T follicular helper cell (primary cell): Measurements from ENCODE around the gene CHD2.

Experiments used
- DNase-seq: peaks from one replicate; pipeline ENCODE4 v3.0.0-alpha.2; 2020; ENCODE audit warnings: low read depth

Gene CHD2

GRCh38 chr15:92932946-92933649 lies 33.0 kb downstream of the CHD2 start:
- no peak for DNase-seq

- DNase-seq: no peak
These were observed 33.7 kb downstream of the CHD2 start for GRCh38 chr15:92933831-92934230.

DNA sequence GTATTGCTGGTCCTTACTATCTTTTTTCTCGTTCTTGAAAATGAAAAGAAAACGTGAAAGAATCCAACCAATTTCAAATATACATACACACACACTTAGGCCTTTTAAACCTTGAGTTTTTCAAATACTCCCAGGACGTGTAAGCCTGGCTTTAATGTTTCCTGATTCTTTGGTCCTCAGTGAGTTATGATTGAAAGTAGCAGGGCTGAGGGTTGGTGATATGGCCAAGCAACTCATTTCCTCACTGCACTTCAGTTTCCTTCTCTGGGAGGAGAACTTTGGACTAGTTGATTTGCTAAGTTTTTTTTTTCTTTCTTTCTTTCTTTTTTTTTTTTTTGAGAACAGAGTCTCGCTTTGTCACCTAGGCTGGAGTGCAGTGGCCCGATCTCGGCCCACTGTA lies 34.6 kb downstream of the CHD2 start:
- no peak for DNase-seq

DNA sequence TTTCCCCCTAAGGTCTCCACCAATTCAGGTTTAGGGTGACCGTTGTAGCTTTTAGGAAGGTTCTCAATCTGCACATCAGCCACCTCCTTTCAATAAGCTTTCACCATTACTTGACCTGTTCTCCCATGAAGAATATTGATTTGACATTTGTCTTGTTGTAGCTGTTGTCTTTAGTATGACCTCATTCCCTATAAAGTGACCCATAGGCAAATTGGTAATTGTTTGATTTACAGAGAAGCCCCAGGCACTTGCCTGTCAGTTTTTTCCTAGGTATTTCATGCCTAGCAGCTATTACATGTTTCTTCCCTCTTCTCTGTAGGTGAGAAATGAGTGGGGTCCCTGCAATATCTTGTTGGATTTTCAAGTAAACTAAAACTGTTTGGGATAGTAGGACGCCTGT lies 36.0 kb downstream of the CHD2 start:
- DNase-seq: no peak

GRCh38 chr15:92936693-92937092 lies 36.6 kb downstream of the CHD2 start:
- DNase-seq: no peak

DNA sequence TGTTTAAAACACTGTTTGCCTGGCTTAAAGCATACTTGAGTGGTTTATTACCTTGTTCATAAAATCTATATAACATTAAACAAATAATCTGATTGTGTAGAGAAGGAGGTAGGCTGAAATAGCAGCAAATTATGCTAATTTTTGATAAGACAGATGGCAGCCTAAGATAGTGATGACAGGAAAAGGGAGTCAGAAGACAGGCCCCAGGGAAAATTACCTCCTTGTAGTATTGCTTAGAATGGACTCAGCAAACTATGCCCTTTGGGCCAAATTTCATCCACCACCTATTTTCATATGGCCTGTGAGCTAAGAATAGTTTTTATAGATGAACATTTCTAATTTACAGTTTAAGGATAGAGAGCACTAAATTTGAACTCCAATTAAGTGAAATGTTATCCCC lies 37.8 kb downstream of the CHD2 start:
- no peak for DNase-seq

GRCh38 chr15:92938387-92938786 lies 38.3 kb downstream of the CHD2 start:
- no peak for DNase-seq

DNA sequence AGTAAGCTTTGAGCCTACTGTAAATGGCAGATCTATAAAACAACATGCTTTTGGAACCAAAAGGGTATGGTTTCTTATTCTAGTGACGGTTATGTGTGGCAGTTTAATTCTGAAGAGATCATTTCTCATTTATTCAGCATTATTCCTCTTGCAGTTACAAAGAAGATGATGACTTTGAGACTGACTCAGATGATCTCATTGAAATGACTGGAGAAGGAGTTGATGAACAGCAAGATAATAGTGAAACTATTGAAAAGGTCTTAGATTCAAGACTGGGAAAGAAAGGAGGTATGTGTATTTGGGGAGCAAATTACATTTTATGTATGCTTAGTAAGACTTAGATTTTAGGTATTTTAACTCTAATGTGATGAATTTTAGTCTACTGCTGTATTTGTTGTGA lies 41.5 kb downstream of the CHD2 start:
- DNase-seq: no peak

DNA sequence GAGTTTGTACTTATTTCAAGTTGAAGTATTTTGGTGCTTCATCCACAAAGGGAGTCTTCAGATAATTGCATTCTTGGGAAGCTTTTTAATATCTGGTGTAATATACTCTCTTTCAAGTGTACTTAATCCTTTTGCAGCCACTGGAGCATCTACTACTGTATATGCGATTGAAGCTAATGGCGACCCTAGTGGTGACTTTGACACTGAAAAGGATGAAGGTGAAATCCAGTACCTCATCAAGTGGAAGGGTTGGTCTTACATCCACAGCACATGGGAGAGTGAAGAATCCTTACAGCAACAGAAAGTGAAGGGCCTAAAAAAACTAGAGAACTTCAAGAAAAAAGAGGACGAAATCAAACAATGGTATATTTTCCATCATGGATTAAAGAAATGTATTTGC lies 42.6 kb downstream of the CHD2 start:
- no peak for DNase-seq

- DNase-seq: no peak
These were observed 43.5 kb downstream of the CHD2 start for GRCh38 chr15:92943581-92943980.

DNA sequence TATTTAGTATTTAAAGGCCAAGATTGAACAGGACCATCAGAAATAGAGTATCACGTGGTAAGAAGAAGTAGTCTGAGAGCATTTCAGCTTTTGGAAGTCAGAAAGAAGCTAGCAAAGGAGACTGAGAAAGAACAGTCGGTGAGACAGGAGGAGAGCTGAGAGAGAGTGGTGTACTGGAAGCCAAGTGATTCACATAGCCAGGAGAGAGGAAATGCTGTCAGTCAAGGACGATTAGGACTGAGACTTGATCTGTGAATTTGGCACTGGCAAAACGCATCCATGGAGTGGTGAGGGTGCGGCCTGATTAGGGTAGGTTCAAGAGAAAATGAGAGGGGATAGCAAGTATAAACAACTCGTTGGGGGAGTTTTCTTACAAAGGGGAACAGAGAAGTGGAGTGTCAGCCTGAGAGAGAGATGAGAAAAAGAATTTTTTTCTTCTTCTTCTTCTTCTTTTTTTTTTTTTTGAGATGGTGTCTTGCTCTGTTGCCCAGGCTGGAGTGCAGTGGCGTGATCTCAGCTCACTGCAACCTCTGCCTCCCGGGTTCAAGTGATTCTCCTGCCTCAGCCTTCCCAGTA lies 44.9 kb downstream of the CHD2 start:
- DNase-seq: no peak

DNA sequence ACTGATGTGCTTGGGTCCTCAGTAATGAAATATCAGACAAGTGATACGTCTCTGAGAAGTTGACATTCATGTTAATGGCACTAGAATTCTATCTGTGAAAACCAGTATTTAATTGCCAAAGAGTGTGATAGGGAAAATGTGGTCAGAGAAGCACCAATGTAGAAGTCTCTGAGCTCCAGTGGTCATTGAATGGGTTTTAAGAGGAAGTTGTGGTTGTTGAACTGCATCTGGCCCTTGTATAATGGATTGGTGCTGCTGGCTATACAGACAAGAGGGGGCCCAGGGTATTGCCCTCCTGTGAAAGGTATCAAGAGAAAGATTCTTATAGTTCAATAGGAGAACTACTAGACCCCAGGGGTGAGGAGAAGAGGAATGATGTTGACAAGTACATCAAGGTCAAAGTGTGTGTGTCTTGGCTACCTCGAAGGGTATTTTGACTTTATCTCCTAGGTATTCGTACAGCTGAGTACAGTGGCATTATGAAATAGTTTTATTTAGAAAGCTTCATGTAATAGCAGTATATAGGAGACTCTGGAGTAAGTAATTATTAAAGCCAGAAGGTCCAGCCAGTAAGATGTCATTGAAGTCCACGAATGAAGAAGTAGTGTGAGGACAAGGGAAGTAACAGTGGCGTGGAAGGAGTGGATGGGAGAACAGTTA lies 47.1 kb downstream of the CHD2 start:
- no peak for DNase-seq

GRCh38 chr15:92949604-92950249 lies 49.6 kb downstream of the CHD2 start:
- DNase-seq: no peak

- DNase-seq: no peak
These were observed 51.8 kb downstream of the CHD2 start for GRCh38 chr15:92951800-92952457.

GRCh38 chr15:92952458-92952850 lies 52.3 kb downstream of the CHD2 start:
- DNase-seq: no peak

- DNase-seq: no peak
These were observed 53.4 kb downstream of the CHD2 start for GRCh38 chr15:92953566-92953965.

DNA sequence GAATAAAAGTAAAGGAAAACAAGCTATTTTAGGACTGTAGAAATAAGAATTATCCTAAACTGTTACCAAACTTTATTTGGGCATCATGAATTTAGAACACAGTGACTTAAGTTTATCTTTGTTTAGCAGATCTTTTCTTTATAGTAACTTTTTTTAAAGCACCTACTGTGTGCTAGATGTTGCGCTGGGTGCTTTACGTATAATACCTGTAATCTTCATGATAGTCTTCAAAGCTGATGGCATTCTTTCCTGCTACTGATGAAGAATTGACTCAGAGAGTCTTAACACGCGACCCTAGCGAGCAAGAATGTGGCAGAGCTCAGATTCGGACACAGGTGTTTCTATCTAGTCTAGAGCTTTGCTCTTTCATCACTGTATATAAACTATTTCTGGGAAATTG lies 53.9 kb downstream of the CHD2 start:
- DNase-seq: no peak

GRCh38 chr15:92954578-92954977 lies 54.5 kb downstream of the CHD2 start:
- DNase-seq: no peak

DNA sequence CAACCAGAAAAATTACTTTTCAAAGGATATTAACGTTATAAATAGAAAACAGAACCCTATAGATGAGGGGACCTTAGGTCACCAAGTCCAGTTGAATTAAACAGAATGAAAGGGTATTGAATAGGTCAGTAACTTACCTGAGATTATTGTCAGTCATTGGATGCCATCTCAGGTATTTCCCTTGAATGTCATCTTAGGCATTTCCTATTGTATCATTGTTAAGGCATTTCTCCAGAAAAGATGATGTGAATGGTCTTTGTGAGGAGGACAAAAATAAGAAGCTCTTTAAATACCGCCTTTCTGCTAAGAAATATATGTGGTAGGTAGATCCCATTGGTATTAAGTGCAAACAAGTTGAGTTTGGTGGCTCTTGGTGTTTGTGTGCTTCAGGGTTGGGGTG lies 55.6 kb downstream of the CHD2 start:
- DNase-seq: no peak

- DNase-seq: peak; percentile 51
These were observed 58.0 kb downstream of the CHD2 start for GRCh38 chr15:92958105-92958504.

DNA sequence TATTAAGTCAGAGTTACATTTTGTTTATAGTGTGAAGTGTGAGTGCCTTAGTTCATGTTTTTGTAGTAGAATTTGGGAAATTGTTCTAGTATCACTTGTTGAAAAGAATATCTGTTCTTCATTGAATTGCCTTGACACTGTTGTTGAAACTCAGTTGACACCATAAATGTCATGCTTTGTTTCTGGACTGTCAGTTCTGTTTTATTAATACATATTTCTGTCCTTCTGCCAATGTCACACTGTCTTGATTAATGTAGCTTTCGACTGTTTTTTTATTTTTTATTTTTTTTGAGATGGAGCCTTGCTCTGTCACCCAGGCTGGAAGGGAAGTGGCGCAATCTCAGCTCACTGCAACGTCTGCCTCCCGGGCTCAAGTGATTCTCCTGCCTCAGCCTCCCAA lies 59.1 kb downstream of the CHD2 start:
- DNase-seq: no peak

GRCh38 chr15:92960996-92961681 lies 61.0 kb downstream of the CHD2 start:
- no peak for DNase-seq
